Muscle of back (tissue), 11 donors: ENCODE results near the gene CYP2C9. TPM values are rescaled to one million over a fixed set of nuclear protein-coding genes. Genes with fewer than 3 reads are reported as not detected.

Experiments used
- DNase-seq, 3 donors: peaks; one replicate each; pipeline versions ENCODE4 v3.0.0 to v3.0.0-alpha.2; 2013
- polyA plus RNA-seq, 10 donors: library from polyadenylated mRNA; unstranded; fragments of 120-200 nt; gene quantifications; one replicate each; pipeline ENCODE4 v1.2.1, GENCODE V29; 2013; ENCODE audit not compliant: insufficient read length in 10 of 10

Gene CYP2C9
- polyA plus RNA-seq, 10 donors = 0.20 TPM; not detected in 9

- no peak for DNase-seq
These were observed 100.8 kb downstream of the CYP2C9 start for GRCh38 chr10:95039281-95039680.

Other genes with a start within 250 kb of the CYP2C9 start
- gene CYP2C19, start 176.0 kb upstream of the CYP2C9 start, polyA plus RNA-seq = not detected
- gene CYP2C8, start 130.8 kb downstream of the CYP2C9 start, polyA plus RNA-seq = under 1 TPM; 0.07 to 0.69 (median 0.30) TPM